HEK293 (cell line): ENCODE measurements around the gene SH2D4B.

ENCODE experiments used
- CTCF ChIA-PET: fragments of 350-600 bp; formaldehyde crosslinking; extraction: SDS; loops from one replicate; lab custom pipeline; 2021; ENCODE audit warnings: antibody characterized with exemption; lab: Yijun Ruan, JAX
- POLR2A ChIA-PET: fragments of 300-600 bp; formaldehyde crosslinking; extraction: SDS; loops from one replicate; lab custom pipeline; 2020; ENCODE audit warnings: antibody characterized with exemption, inconsistent platforms; lab: Yijun Ruan, JAX
- H3K27ac ChIP-seq: fragments of 200-500 bp; sonication (Bioruptor generic); 2 replicates; pipeline ENCODE4 v1.5.1; 2014; ENCODE audit warnings: low read depth, low read length, control low read depth, inconsistent platforms; ENCODE audit errors: extremely low read depth
- H3K36me3 ChIP-seq, 2 experiments: fragments of 200-500 bp in 1 of 2; sonication (Bioruptor generic) in 1 of 2; 1 replicate in 1 of 2; 2 replicates in 1 of 2; pipeline ENCODE4 v1.5.1; 2014 to 2017; ENCODE audit warnings: inconsistent platforms in 2 of 2, low read length in 2 of 2; ENCODE audit not compliant: control insufficient read depth in 2 of 2, insufficient read depth in 1 of 2
- H3K4me1 ChIP-seq: fragments of 200-500 bp; sonication (Bioruptor generic); 2 replicates; pipeline ENCODE4 v1.5.1; 2014; ENCODE audit warnings: mild to moderate bottlenecking, low read length, inconsistent platforms; ENCODE audit not compliant: control insufficient read depth, insufficient read depth
- H3K4me3 ChIP-seq: 2 replicates; pipeline ENCODE4 v1.5.1; 2011; ENCODE audit warnings: low read depth, mild to moderate bottlenecking, control low read depth, low read length, moderate library complexity
- H3K9me3 ChIP-seq: fragments of 200-500 bp; sonication (Bioruptor generic); 2 replicates; pipeline ENCODE4 v1.5.1; 2014; ENCODE audit warnings: low read depth, low read length, inconsistent platforms; ENCODE audit not compliant: control insufficient read depth, insufficient read depth
- ATF2 ChIP-seq: fragments of 450-650 bp; formaldehyde crosslinking; IDR thresholded peaks from 2 replicates; pipeline ENCODE4 v1.5.1; 2016; ENCODE audit warnings: missing biosample characterization, missing genetic modification characterization, low read depth
- BCL11B ChIP-seq: fragments of 450-650 bp; formaldehyde crosslinking; IDR thresholded peaks from 2 replicates; pipeline ENCODE4 v1.5.1; 2016; ENCODE audit warnings: low read depth, missing biosample characterization, missing genetic modification characterization
- KLF16 ChIP-seq: fragments of 450-650 bp; formaldehyde crosslinking; IDR thresholded peaks from 2 replicates; pipeline ENCODE4 v1.5.1; 2017; ENCODE audit warnings: missing biosample characterization, missing genetic modification characterization
- SCRT1 ChIP-seq: fragments of 450-650 bp; formaldehyde crosslinking; IDR thresholded peaks from 2 replicates; pipeline ENCODE4 v1.5.1; 2016; ENCODE audit warnings: missing biosample characterization, missing genetic modification characterization, borderline replicate concordance
- ZBTB11 ChIP-seq: fragments of 450-650 bp; formaldehyde crosslinking; conservative IDR thresholded peaks from 2 replicates; pipeline ENCODE4 v1.5.1; 2016; ENCODE audit warnings: low read depth, missing biosample characterization, missing genetic modification characterization
- ZBTB7A ChIP-seq: fragments of 450-650 bp; formaldehyde crosslinking; IDR thresholded peaks from 2 replicates; pipeline ENCODE4 v1.5.1; 2016; ENCODE audit warnings: low read depth, missing biosample characterization, missing genetic modification characterization
- ZFP37 ChIP-seq: fragments of 450-650 bp; formaldehyde crosslinking; IDR thresholded peaks from 2 replicates; pipeline ENCODE4 v1.5.1; 2016; ENCODE audit warnings: missing biosample characterization, missing genetic modification characterization
- ZNF138 ChIP-seq: fragments of 450-650 bp; formaldehyde crosslinking; IDR thresholded peaks from 2 replicates; pipeline ENCODE4 v1.5.1; 2016; ENCODE audit warnings: missing biosample characterization, missing genetic modification characterization, borderline replicate concordance
- ZNF146 ChIP-seq: fragments of 450-650 bp; formaldehyde crosslinking; IDR thresholded peaks from 2 replicates; pipeline ENCODE4 v1.5.1; 2016; ENCODE audit warnings: missing biosample characterization, missing genetic modification characterization
- ZNF19 ChIP-seq: fragments of 450-650 bp; formaldehyde crosslinking; IDR thresholded peaks from 2 replicates; pipeline ENCODE4; 2016; ENCODE audit warnings: missing biosample characterization, missing genetic modification characterization, low read depth
- ZNF2 ChIP-seq: fragments of 450-650 bp; formaldehyde crosslinking; IDR thresholded peaks from 2 replicates; pipeline ENCODE4 v1.5.1; 2016; ENCODE audit warnings: missing biosample characterization, missing genetic modification characterization
- ZNF221 ChIP-seq: fragments of 450-650 bp; formaldehyde crosslinking; IDR thresholded peaks from 2 replicates; pipeline ENCODE4 v1.5.1; 2017; ENCODE audit warnings: missing biosample characterization, missing genetic modification characterization, borderline replicate concordance
- ZNF354C ChIP-seq: fragments of 450-650 bp; formaldehyde crosslinking; IDR thresholded peaks from 2 replicates; pipeline ENCODE4 v1.5.1; 2016; ENCODE audit warnings: missing biosample characterization, missing genetic modification characterization, low read depth, borderline replicate concordance
- ZNF433 ChIP-seq: fragments of 450-650 bp; formaldehyde crosslinking; IDR thresholded peaks from 2 replicates; pipeline ENCODE4 v1.5.1; 2016; ENCODE audit warnings: missing biosample characterization, missing genetic modification characterization, low read depth
- ZNF449 ChIP-seq: fragments of 450-650 bp; formaldehyde crosslinking; IDR thresholded peaks from 2 replicates; pipeline ENCODE4 v1.5.1; 2017; ENCODE audit warnings: missing biosample characterization, mild to moderate bottlenecking, missing genetic modification characterization, moderate library complexity
- ZNF513 ChIP-seq: fragments of 450-650 bp; IDR thresholded peaks from 2 replicates; pipeline ENCODE4 v1.5.1; 2018; ENCODE audit warnings: missing biosample characterization, missing genetic modification characterization
- ZNF549 ChIP-seq: fragments of 450-650 bp; IDR thresholded peaks from 2 replicates; pipeline ENCODE4 v1.5.1; 2018; ENCODE audit warnings: missing biosample characterization, missing genetic modification characterization, mild to moderate bottlenecking, inconsistent platforms, moderate library complexity
- ZNF561 ChIP-seq: fragments of 450-650 bp; IDR thresholded peaks from 2 replicates; pipeline ENCODE4 v1.5.1; 2018; ENCODE audit warnings: missing biosample characterization, missing genetic modification characterization, borderline replicate concordance
- ZNF580 ChIP-seq: fragments of 450-650 bp; formaldehyde crosslinking; IDR thresholded peaks from 2 replicates; pipeline ENCODE4 v1.5.1; 2016; ENCODE audit warnings: missing biosample characterization, missing genetic modification characterization
- ZNF623 ChIP-seq: fragments of 450-650 bp; formaldehyde crosslinking; IDR thresholded peaks from 2 replicates; pipeline ENCODE4 v1.5.1; 2016; ENCODE audit warnings: missing biosample characterization, missing genetic modification characterization
- ZNF624 ChIP-seq: fragments of 450-650 bp; formaldehyde crosslinking; IDR thresholded peaks from 2 replicates; pipeline ENCODE4 v1.5.1; 2017; ENCODE audit warnings: missing biosample characterization, missing genetic modification characterization
- ZNF626 ChIP-seq: fragments of 450-650 bp; sonication (Bioruptor Pico); formaldehyde crosslinking; IDR thresholded peaks from 2 replicates; pipeline ENCODE4 v1.5.1; 2018; ENCODE audit warnings: missing biosample characterization, missing genetic modification characterization, inconsistent platforms
- ZNF791 ChIP-seq: fragments of 450-650 bp; formaldehyde crosslinking; IDR thresholded peaks from 2 replicates; pipeline ENCODE4 v1.5.1; 2016; ENCODE audit warnings: missing biosample characterization, missing genetic modification characterization
- ZNF837 ChIP-seq: fragments of 450-650 bp; formaldehyde crosslinking; IDR thresholded peaks from 2 replicates; pipeline ENCODE4 v1.5.1; 2016; ENCODE audit warnings: missing biosample characterization, missing genetic modification characterization
- ZNF843 ChIP-seq: fragments of 450-650 bp; formaldehyde crosslinking; IDR thresholded peaks from 2 replicates; pipeline ENCODE4 v1.5.1; 2016; ENCODE audit warnings: missing biosample characterization, missing genetic modification characterization
- ZSCAN16 ChIP-seq: fragments of 450-650 bp; formaldehyde crosslinking; IDR thresholded peaks from 2 replicates; pipeline ENCODE4 v1.5.1; 2016; ENCODE audit warnings: missing biosample characterization, missing genetic modification characterization

The SH2D4B gene

GRCh38 chr10:80526218-80526617 lies 11.5 kb upstream of the SH2D4B start (continued):
- TF ChIP-seq ZNF561 (tag by site-specific recombination) (no peak), ZNF146 (tag by site-specific recombination) (no peak), ZNF449 (tag by site-specific recombination) (no peak), ZNF791 (tag by site-specific recombination) (no peak)

- TF ChIP-seq ZFP37 (tag by site-specific recombination), result no peak
- no peak for TF ChIP-seq KLF16 (tag by site-specific recombination)
- no peak for TF ChIP-seq ZNF626 (tag by site-specific recombination)
- TF ChIP-seq ZNF221, result no peak
- TF ChIP-seq ZNF623 (tag by site-specific recombination), result no peak
- TF ChIP-seq ZNF138 (tag by site-specific recombination), result no peak
- TF ChIP-seq ZBTB7A (tag by site-specific recombination), result no peak
- TF ChIP-seq ZNF19 (tag by site-specific recombination), result no peak
- no peak for TF ChIP-seq ZNF549
- TF ChIP-seq BCL11B (tag by site-specific recombination), result no peak
- no peak for TF ChIP-seq SCRT1
- TF ChIP-seq ZNF843 (tag by site-specific recombination), result no peak
- TF ChIP-seq ZNF2 (tag by site-specific recombination), result no peak
- TF ChIP-seq ZNF433, result no peak
- TF ChIP-seq ZNF513, result no peak
- TF ChIP-seq ZSCAN16 (tag by site-specific recombination), result no peak
- no peak for TF ChIP-seq ZNF624
- Histone ChIP-seq H3K36me3 (no peaks in the 10 kb centered on the region), H3K27ac (no peak overlapping the region), H3K4me1 (no peaks in the 10 kb centered on the region), H3K4me3 (no peak overlapping the region), H3K9me3 (no peaks in the 10 kb centered on the region)
- ChIA-PET CTCF (no interaction called here), POLR2A (no interaction called here)
These were observed 11.0 kb upstream of the SH2D4B start for GRCh38 chr10:80526742-80527141.

- ChIA-PET CTCF (interaction anchor here (0.6 kb wide), 1 partner anchor 272 kb away, joined by 3 read pairs; no protein-coding TSS in a partner anchor), POLR2A (interaction anchor here (0.6 kb wide), 1 partner anchor 27 kb away, joined by 4 read pairs; no protein-coding TSS in a partner anchor)
- H3K4me1 ChIP-seq, result no peaks in the 10 kb centered on the region
- no peak overlapping the region for H3K27ac ChIP-seq
- H3K36me3 ChIP-seq, result no peaks in the 10 kb centered on the region
- no peaks in the 10 kb centered on the region for H3K9me3 ChIP-seq
- H3K4me3 ChIP-seq, result no peak overlapping the region
- no peak for TF ChIP-seq ZNF354C (tag by site-specific recombination)
- no peak for TF ChIP-seq ZNF513
- no peak for TF ChIP-seq ZNF580 (tag by site-specific recombination)
- TF ChIP-seq ATF2, result no peak
- no peak for TF ChIP-seq ZBTB11 (tag by site-specific recombination)
- no peak for TF ChIP-seq ZNF837
These were observed 9.5 kb upstream of the SH2D4B start for GRCh38 chr10:80528185-80528700.
